Epithelial cell of esophagus (primary cell): Measurements from ENCODE around the gene IL5.

ENCODE experiments used
- DNase-seq: peaks from one replicate; pipeline ENCODE4 v3.0.0; 2010; ENCODE audit warnings: low read depth
- H3K4me3 ChIP-seq: 2 replicates; pipeline ENCODE4 v1.5.1; 2011; ENCODE audit warnings: mild to moderate bottlenecking, low read length, control low read depth
- TF ChIP-seq, protein P1 (sequence below): IDR thresholded peaks from 2 replicates; pipeline ENCODE4 v1.5.1; 2011; ENCODE audit warnings: low read depth, mild to moderate bottlenecking, low read length, control low read depth, inconsistent platforms; ENCODE audit not compliant: insufficient read depth; ENCODE audit errors: missing control alignments

Gene IL5

GRCh38 chr5:132500931-132501628, 42.2 kb downstream of the IL5 start:
- peak; percentile 63 for DNase-seq
- no peak overlapping the region for H3K4me3 ChIP-seq
- TF ChIP-seq, protein P1, sequence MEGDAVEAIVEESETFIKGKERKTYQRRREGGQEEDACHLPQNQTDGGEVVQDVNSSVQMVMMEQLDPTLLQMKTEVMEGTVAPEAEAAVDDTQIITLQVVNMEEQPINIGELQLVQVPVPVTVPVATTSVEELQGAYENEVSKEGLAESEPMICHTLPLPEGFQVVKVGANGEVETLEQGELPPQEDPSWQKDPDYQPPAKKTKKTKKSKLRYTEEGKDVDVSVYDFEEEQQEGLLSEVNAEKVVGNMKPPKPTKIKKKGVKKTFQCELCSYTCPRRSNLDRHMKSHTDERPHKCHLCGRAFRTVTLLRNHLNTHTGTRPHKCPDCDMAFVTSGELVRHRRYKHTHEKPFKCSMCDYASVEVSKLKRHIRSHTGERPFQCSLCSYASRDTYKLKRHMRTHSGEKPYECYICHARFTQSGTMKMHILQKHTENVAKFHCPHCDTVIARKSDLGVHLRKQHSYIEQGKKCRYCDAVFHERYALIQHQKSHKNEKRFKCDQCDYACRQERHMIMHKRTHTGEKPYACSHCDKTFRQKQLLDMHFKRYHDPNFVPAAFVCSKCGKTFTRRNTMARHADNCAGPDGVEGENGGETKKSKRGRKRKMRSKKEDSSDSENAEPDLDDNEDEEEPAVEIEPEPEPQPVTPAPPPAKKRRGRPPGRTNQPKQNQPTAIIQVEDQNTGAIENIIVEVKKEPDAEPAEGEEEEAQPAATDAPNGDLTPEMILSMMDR, result peak; percentile 80

DNA sequence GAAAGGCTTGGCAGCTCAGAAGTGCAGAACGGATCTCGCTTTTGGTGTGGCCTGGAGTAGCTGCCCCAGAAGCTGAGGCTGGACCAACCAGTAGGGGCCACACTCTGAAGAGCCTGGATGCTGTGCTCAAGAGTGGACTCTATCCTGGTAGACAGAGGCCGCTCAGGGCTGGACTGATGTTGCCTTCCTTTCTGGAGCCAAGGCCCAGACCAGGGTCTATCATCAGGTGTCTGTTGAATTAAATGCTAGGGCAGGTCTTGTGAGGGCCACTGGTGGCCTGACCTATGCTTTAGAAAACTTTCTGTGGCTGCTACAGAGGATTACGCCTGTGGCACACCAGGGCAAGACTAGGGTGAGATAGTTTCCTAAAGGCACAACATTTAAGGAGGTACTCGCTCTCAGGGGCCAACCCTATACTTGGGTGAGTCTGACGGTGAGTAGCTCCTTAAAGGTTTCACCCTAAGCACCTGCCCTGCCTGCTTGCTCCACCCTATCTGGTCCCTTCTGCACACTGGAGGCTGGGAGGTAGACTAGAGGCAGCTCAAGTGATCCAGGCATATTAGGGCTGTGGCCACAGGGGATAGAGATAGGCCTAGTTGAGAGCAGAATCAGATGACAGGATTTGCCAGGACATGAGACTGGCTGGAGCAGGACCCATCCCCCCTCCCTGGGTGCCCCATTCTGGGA, 42.9 kb downstream of the IL5 start:
- TF ChIP-seq, protein P1, result no peak

DNA sequence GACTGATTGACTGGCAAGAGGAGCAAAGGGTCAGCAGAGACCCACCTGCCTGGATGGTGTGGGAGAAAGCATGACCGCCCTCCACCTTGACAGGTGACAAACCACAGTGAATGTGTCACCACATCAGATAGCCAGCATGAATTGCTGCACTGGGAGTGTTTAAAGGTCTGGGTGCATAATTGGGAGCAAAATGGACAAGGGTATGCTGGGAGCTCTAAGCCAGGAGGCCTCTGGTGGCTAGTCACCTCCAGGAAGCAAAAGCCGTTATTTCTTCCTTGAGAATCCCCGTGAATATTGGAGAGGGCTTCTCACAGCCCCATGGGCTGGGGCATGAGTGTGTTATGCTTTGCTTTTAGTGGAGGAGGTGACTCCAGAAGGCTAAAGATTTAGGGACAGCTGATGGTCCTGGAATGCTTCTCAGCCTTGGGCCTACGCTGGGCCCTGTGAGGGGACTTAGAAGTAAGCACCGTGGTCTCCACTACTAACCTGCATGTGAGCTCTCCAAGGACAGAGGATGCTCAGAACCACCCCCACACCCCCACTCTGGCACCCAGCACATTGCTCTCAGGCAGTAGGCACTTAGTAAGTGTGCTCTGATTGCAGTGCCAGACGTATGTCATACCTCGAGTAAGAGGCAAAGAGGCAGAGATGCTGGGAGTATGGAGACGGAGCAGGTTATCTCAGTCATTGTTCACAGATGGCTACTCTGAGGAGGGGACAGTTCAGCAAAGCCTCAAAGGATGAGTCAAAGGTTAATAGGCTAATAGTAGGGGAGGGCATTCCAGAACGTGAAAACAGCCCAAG, 43.7 kb downstream of the IL5 start:
- no peak for DNase-seq
- no peak overlapping the region for H3K4me3 ChIP-seq
- TF ChIP-seq, protein P1, result no peak

More for the DNA sequence above, 42.9 kb downstream of the IL5 start:
- DNase-seq, result no peak
- H3K4me3 ChIP-seq, result no peak overlapping the region

DNA sequence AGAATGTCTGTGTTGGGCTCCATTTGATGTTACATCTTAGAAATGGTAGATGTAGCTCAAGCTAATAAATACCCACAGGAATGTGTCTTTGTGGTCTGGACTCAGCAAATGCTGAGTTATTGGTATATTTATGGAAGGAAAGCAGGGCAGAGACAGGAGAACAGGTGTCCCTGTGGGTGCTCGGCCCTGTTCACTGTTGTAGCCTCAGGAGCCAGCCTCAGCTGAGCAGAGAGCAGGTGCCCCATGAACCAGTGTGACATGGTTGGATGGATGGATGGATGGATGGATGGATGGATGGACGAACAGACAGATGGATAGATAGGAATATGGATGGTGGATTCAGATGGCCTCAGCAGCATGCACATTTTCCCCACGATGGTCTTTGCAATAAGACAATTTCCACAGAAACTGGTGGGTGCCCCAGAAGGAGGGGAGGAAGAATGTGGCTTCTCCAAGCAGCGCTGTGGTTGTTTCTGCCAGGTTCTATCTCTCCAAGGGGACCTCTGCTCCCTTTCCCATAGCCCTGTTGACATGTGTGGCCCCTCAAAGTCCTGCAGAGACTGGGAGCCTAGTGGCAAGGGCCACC, 44.5 kb downstream of the IL5 start:
- DNase-seq, result no peak
- TF ChIP-seq, protein P1, result no peak
- H3K4me3 ChIP-seq, result no peak overlapping the region

DNA sequence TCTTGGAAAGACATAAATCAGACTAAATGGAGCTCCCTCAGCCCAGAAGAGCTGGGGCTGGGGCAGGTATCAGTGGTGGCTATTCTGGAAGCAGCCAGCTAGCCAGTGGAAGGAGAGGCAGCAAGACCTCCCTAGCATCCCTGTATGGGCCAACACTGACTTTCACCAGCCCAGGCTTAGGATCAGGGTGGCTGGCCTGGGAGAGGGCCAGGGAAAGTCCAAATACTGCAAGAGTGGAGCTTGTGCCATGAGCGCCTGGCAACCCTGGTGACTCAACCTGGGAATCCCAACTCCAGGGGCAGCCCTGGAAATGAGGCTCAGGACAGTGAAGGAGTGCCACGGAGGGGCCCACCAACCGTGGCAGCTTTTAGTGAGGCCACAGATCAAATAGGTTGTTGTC, 45.2 kb downstream of the IL5 start:
- TF ChIP-seq, protein P1, result no peak
- DNase-seq, result peak; percentile 84
- no peak overlapping the region for H3K4me3 ChIP-seq

- TF ChIP-seq, protein P1, result no peak
- no peak overlapping the region for H3K4me3 ChIP-seq
- DNase-seq, result peak; percentile 64
Observed at GRCh38 chr5:132497488-132497997, 45.8 kb downstream of the IL5 start.
